Pancreas (tissue), 10 donors: ENCODE measurements around the gene CD46. TPM values are rescaled to one million over a fixed set of nuclear protein-coding genes. Genes with fewer than 3 reads are reported as not detected.

Experiments used
- ATAC-seq, 4 donors: fragments of 200-7000 bp; cut with Tn5 transposase; one replicate each; pipeline versions ENCODE4 v1.8.0 to v1.9.1; 2020; ENCODE audit warnings: mild to moderate bottlenecking in 4 of 4, moderate library complexity in 4 of 4
- DNase-seq, 6 donors: peaks; one replicate each; pipeline ENCODE4 v3.0.0-alpha.2; 2020
- FAIRE-seq: peaks from 2 replicates; lab custom pipeline; 2012; peaks lifted over from hg19 to GRCh38; lab: Jason Lieb, UNC
- H3K27ac ChIP-seq, 4 donors: fragments of 200-600 bp; sonication (generic); 1 replicate in 3 of 4; 2 replicates in 1 of 4; pipeline versions ENCODE4 v1.5.0 to v1.8.0; 2020
- H3K27me3 ChIP-seq, 4 donors: fragments of 200-600 bp; one replicate each; pipeline ENCODE4 v1.8.0; 2021
- H3K36me3 ChIP-seq, 3 donors: fragments of 200-600 bp; sonication (generic) in 1 of 3; one replicate each; pipeline versions ENCODE4 v1.5.0 to v1.8.0; 2020 to 2021
- H3K4me1 ChIP-seq, 3 donors: fragments of 200-600 bp; one replicate each; pipeline ENCODE4 v1.8.0; 2021
- H3K4me3 ChIP-seq, 4 donors: fragments of 200-600 bp; sonication (generic) in 2 of 4; one replicate each; pipeline versions ENCODE4 v1.5.0 to v1.8.0; 2020 to 2021
- H3K9me3 ChIP-seq, 4 donors: fragments of 200-600 bp; one replicate each; pipeline ENCODE4 v1.8.0; 2021
- CTCF ChIP-seq, 4 donors: fragments of 200-600 bp; sonication (generic) in 3 of 4; IDR thresholded peaks; one replicate each; pipeline versions ENCODE4 v1.5.0 to v1.8.0; 2021; ENCODE audit warnings: antibody characterized with exemption in 4 of 4
- WGBS, 2 donors: extraction: QIAGEN DNeasy Blood & Tissue Kit; methylation state at CpG; one replicate each; pipeline ENCODE4 v1.1.7; 2013; 5-methylcytosine and 5-hydroxymethylcytosine counted together
- intact Hi-C, 3 donors: fragments of 100-400 bp; cut with DNase I; formaldehyde crosslinking; loops; one replicate each; pipeline versions ENCODE4 v1.11.1 to v1.14.2; 2022
- polyA plus RNA-seq, 2 donors: library from polyadenylated mRNA; stranded (reverse); fragments of 200-250 nt; gene quantifications; one replicate each; pipeline ENCODE4 v1.2.3, GENCODE V29; 2013
- total RNA-seq, 6 donors: library from RNA; stranded (reverse); fragmentation: NEBNext Ultra II Directional in 4 of 6; extraction: Animal tissue kit (Norgen Biotek cat#: 25700) in 4 of 6; gene quantifications; one replicate each; pipeline versions ENCODE4 v1.2.1 to v1.2.4, GENCODE V29; 2021 to 2023
- donor health status: healthy with polysubstance abuse.
- donor health status: DM: no; HTN: no; CAD: no; lungs with moderate emphysema.
- donor health status: DM: no; HTN: no; CAD: no.
- donor health status: control.
- donor health status: control.
- donor health status: Bipolar disorder and iron deficiency.
- donor health status: DM: yes; HTN: yes; CAD: no.
- donor health status: DM: no; HTN: no; CAD: no.
- donor health status: DM: no; HTN: no; CAD: no.
- donor health status: DM: yes; HTN: yes; CAD: no.

Gene CD46
- total and polyA plus RNA-seq, 8 donors: 59.8 to 172 (median 116) TPM

DNA sequence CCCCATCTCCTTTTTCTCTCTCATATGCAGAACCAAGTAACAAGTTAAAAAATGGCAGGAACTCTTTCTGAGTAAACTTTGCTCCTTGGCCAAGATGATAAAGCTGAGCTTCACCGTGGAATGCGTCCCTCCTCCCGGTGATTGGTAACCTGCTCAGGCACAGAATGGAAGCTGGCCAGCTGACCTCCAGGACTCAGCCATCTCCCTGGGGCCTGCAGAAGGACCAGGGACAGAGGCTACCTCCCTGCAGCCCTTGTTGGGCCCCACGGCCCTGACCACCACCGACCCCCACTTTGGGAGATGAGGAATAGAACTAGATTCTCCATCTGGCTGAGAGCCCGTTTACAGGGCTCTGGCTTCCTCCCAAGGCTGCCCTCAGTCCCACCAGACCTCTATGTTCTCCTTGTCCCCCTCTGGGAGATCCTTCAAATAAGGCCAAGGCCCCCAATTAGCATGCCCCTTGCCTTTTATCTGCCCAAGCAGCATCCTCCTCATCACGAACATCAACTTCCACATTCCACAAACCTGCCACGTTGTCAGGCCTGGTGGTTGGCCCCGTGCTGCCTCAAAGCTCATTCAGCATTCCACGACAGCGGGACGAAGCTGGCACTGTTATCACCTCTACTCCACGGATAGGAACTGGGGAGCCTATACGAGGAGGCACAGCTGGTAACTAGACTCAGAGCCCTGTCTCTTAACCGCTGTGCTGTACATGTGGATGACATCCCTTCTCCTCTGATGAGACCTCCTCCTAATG is 84.9 kb downstream of the CD46 start:
- Histone ChIP-seq H3K9me3 (no peaks in the 10 kb centered on the region), H3K27ac (no peak overlapping the region), H3K27me3 (no peaks in the 10 kb centered on the region), H3K4me1 (peaks cover 0 to 10% (median 8%) of the 10 kb centered on the region in 3 donors), H3K36me3 (no peaks in the 10 kb centered on the region), H3K4me3 (no peak overlapping the region)
- ATAC-seq: no peak
- TF ChIP-seq CTCF (IDR thresholded peaks at IDR 0.05): no peak
- no peak for DNase-seq
- 61 to 63% methylated on average over 15 of the region's 15 CpGs for WGBS, 2 donors
- intact Hi-C loops: no loop called here
- FAIRE-seq: no peak

DNA sequence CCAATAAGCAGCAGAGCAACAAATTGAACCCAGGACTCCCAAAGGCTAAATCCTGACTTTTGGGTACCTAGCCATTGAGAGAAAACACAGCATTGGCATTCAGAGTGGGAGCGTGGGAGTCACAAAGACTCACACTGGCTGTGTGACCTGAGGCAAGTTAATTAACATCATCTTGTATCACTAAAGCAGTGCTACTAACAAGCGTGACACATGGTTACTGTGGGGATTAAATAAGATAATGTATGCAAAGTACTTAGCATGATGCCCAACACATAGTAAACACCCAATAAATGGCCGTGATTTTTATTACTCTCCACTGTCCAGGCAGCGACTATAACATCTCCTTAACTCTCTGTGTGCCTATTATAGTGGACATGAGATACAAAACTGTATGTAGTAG is 85.8 kb downstream of the CD46 start:
- no peak for TF ChIP-seq CTCF (IDR thresholded peaks at IDR 0.05)
- no peak overlapping the region for H3K27ac ChIP-seq
- FAIRE-seq (no peak), ATAC-seq (no peak), DNase-seq (no peak)
- intact Hi-C loops: no loop called here
- no peak overlapping the region for H3K4me3 ChIP-seq
- 92 to 94% methylated on average over 4 of the region's 4 CpGs for WGBS, 2 donors
- no peaks in the 10 kb centered on the region for H3K9me3 ChIP-seq
- H3K36me3 ChIP-seq: no peaks in the 10 kb centered on the region
- peaks cover 0 to 10% (median 8%) of the 10 kb centered on the region in 3 donors for H3K4me1 ChIP-seq
- H3K27me3 ChIP-seq: no peaks in the 10 kb centered on the region

GRCh38 chr1:207838156-207839082 is 86.6 kb downstream of the CD46 start:
- DNase-seq: peak in 5 of 6 donors; percentile 70 to 81 (median 80)
- intact Hi-C loops: no loop called here
- FAIRE-seq: no peak
- no peak for TF ChIP-seq CTCF (IDR thresholded peaks at IDR 0.05)
- Histone ChIP-seq H3K4me1 (peaks cover 0 to 10% (median 8%) of the 10 kb centered on the region in 3 donors), H3K4me3 (no peak overlapping the region), H3K9me3 (no peaks in the 10 kb centered on the region), H3K36me3 (no peaks in the 10 kb centered on the region), H3K27ac (peak overlapping the region in 1 of 4 donors; percentile 37), H3K27me3 (no peaks in the 10 kb centered on the region)
- ATAC-seq: peak; percentile 88 to 92 (median 91)
- 42 to 50% methylated on average over 15 of the region's 15 CpGs for WGBS, 2 donors

GRCh38 chr1:207839083-207839413 is 87.2 kb downstream of the CD46 start:
- no peak for FAIRE-seq

More at GRCh38 chr1:207839083-207839413, 87.2 kb downstream of the CD46 start:
- no peak for ATAC-seq
- Histone ChIP-seq H3K9me3 (no peaks in the 10 kb centered on the region), H3K4me3 (no peak overlapping the region), H3K36me3 (no peaks in the 10 kb centered on the region), H3K4me1 (peaks cover 0 to 10% (median 8%) of the 10 kb centered on the region in 3 donors), H3K27ac (peak overlapping the region in 1 of 4 donors; percentile 37), H3K27me3 (no peaks in the 10 kb centered on the region)
- intact Hi-C loops: no loop called here
- DNase-seq: no peak
- TF ChIP-seq CTCF (IDR thresholded peaks at IDR 0.05): no peak
